Erythroblast (primary cell): ENCODE data around the gene MAP2K2.

ENCODE experiments used
- GATA1 ChIP-seq: IDR thresholded peaks from 2 replicates; pipeline ENCODE4 v1.6.1; 2011; ENCODE audit warnings: low read depth, mild to moderate bottlenecking, control low read depth, low read length, moderate library complexity
- POLR2A ChIP-seq: IDR thresholded peaks from 2 replicates; pipeline ENCODE4 v1.6.1; 2011; ENCODE audit warnings: mild to moderate bottlenecking, low read length

DNA sequence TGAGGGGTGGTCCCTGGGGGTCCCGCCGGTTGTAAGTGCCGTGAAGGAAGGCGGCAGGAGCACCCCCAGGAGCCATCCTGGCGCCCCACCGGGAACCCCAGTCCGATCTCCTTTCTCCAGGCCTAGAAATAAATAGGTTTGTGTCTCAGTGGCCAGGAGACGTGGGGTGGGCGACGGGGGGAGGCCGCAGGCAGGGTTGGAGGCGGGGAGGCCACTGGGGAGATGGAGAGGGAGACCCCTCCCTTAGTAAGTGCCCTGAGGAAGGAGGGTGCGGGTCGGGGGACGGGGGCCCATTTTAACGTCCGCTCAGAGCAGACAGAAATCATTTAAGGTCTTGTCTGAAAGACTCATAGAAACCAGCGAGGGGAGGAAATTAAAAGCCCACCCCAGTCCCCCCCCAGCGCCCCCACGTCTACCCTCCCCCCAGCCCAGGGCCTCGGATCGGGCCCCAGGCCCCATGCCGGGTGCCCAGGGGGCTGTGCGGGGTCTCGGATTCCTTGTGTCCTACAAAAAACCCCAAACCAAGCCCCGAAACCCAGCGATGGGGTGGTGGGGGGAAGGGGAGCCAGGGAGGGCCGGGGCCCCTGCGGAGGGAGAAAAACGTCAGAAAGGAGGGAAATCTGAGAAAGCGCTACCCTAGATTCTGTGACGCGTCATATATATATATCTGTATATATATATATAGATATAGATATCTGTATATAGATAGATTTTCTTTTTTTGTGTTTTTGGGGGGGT is 76.8 kb downstream of the MAP2K2 start:
- TF ChIP-seq POLR2A (no peak), GATA1 (no peak)
